GM23338 (cell line): ENCODE results near the gene GRK5. TPM values are rescaled to one million over a fixed set of nuclear protein-coding genes. Genes with fewer than 3 reads are reported as not detected.

Experiments
- ATAC-seq: fragments of 200-7000 bp; cut with Tn5 transposase; 3 replicates; pipeline ENCODE4 v1.9.1; 2020
- DNase-seq: peaks from one replicate; pipeline ENCODE4 v3.0.0-alpha.2; 2015; ENCODE audit warnings: low spot score
- H2AFZ ChIP-seq: fragments of 200-600 bp; sonication (generic); 2 replicates; pipeline ENCODE4 v1.8.0; 2016; ENCODE audit warnings: antibody characterized with exemption, mild to moderate bottlenecking, moderate library complexity
- H3F3A ChIP-seq: fragments of 200-600 bp; sonication (generic); replicated peaks from 2 replicates; pipeline ENCODE4 v1.8.0; 2017; ENCODE audit warnings: antibody characterized with exemption, mixed run types, low read depth
- H3K27ac ChIP-seq: fragments of 200-600 bp; sonication (generic); 2 replicates; pipeline ENCODE4 v1.6.1; 2016; ENCODE audit warnings: low read depth
- H3K27me3 ChIP-seq: fragments of 200-600 bp; sonication (generic); 2 replicates; pipeline ENCODE4 v1.8.0; 2016; ENCODE audit warnings: mild to moderate bottlenecking, mixed run types, moderate library complexity; ENCODE audit not compliant: insufficient read depth
- H3K36me3 ChIP-seq: fragments of 200-600 bp; sonication (generic); 2 replicates; pipeline ENCODE4 v1.8.0; 2016; ENCODE audit warnings: mild to moderate bottlenecking; ENCODE audit not compliant: insufficient read depth
- H3K4me1 ChIP-seq: fragments of 200-600 bp; sonication (generic); 2 replicates; pipeline ENCODE4 v1.8.0; 2016; ENCODE audit warnings: mild to moderate bottlenecking, moderate library complexity; ENCODE audit not compliant: insufficient read depth
- H3K4me2 ChIP-seq: fragments of 200-600 bp; sonication (generic); 2 replicates; pipeline ENCODE4 v1.7.1; 2017; ENCODE audit warnings: mixed run types
- H3K4me3 ChIP-seq: fragments of 200-600 bp; sonication (generic); 2 replicates; pipeline ENCODE4 v1.6.1; 2016; ENCODE audit warnings: mixed run types
- H3K79me2 ChIP-seq: fragments of 200-600 bp; sonication (generic); replicated peaks from 2 replicates; pipeline ENCODE4 v1.8.0; 2017; ENCODE audit warnings: mild to moderate bottlenecking; ENCODE audit not compliant: insufficient read depth
- H3K9me2 ChIP-seq: fragments of 200-600 bp; sonication (generic); 2 replicates; pipeline ENCODE4 v1.8.0; 2017; ENCODE audit not compliant: insufficient read depth
- H4K20me1 ChIP-seq: fragments of 200-600 bp; sonication (generic); replicated peaks from 2 replicates; pipeline ENCODE4 v1.8.0; 2017; ENCODE audit warnings: mild to moderate bottlenecking; ENCODE audit not compliant: insufficient read depth
- H3K27ac Mint-ChIP-seq: 2 replicates; pipeline ENCODE4 v1.8.0; 2020; ENCODE audit warnings: inconsistent platforms, mild to moderate bottlenecking, moderate library complexity, mixed read lengths
- H3K27me3 Mint-ChIP-seq: 3 replicates; pipeline ENCODE4 v1.8.0; 2022; ENCODE audit warnings: low read depth, mild to moderate bottlenecking, moderate library complexity, mixed read lengths, inconsistent platforms; ENCODE audit not compliant: insufficient read depth, poor library complexity
- H3K36me3 Mint-ChIP-seq: 3 replicates; pipeline ENCODE4 v1.8.0; 2021; ENCODE audit warnings: low read depth, mild to moderate bottlenecking, inconsistent platforms, moderate library complexity, mixed read lengths
- H3K4me1 Mint-ChIP-seq: 3 replicates; pipeline ENCODE4 v1.8.0; 2020; ENCODE audit warnings: mild to moderate bottlenecking, inconsistent platforms, mixed read lengths
- H3K4me3 Mint-ChIP-seq: 3 replicates; pipeline ENCODE4 v1.8.0; 2021; ENCODE audit warnings: moderate library complexity, mild to moderate bottlenecking, inconsistent platforms, mixed read lengths
- H3K9me3 Mint-ChIP-seq: 3 replicates; pipeline ENCODE4 v1.8.0; 2020; ENCODE audit warnings: moderate library complexity, mild to moderate bottlenecking, inconsistent platforms, mixed read lengths
- CREB1 ChIP-seq: fragments of 250-450 bp; sonication (Bioruptor Pico); IDR thresholded peaks from 2 replicates; pipeline ENCODE4 v1.5.0; 2020; ENCODE audit warnings: low read depth, mild to moderate bottlenecking, moderate library complexity
- EZH2 ChIP-seq: fragments of 200-600 bp; sonication (generic); IDR thresholded peaks from one replicate; pipeline ENCODE4 v1.8.0; 2017; ENCODE audit warnings: antibody characterized with exemption, mild to moderate bottlenecking, low read depth; ENCODE audit not compliant: unreplicated experiment
- EZH2phosphoT487 ChIP-seq: fragments of 200-600 bp; sonication (generic); IDR thresholded peaks from one replicate; pipeline ENCODE4 v1.8.1; 2018; ENCODE audit warnings: antibody characterized with exemption; ENCODE audit not compliant: unreplicated experiment
- JUNB ChIP-seq: IDR thresholded peaks from one replicate; pipeline ENCODE4 v1.6.1; 2016; ENCODE audit warnings: antibody characterized with exemption; ENCODE audit not compliant: unreplicated experiment
- POLR2AphosphoS5 ChIP-seq: IDR thresholded peaks from 2 replicates; pipeline ENCODE4 v1.6.1; 2016; ENCODE audit warnings: antibody characterized with exemption, low read depth
- STAT1 ChIP-seq: IDR thresholded peaks from one replicate; pipeline ENCODE4 v1.6.1; 2016; ENCODE audit warnings: antibody characterized with exemption; ENCODE audit not compliant: unreplicated experiment
- ZNF114 ChIP-seq: fragments of 250-450 bp; sonication (Bioruptor Pico); IDR thresholded peaks from 2 replicates; pipeline ENCODE4 v1.5.0; 2020; ENCODE audit warnings: mild to moderate bottlenecking, moderate library complexity
- ZNF331 ChIP-seq: fragments of 250-450 bp; sonication (Bioruptor Pico); IDR thresholded peaks from 2 replicates; pipeline ENCODE4 v1.5.0; 2020; ENCODE audit warnings: low read depth, mild to moderate bottlenecking, moderate library complexity
- polyA plus RNA-seq: library from polyadenylated mRNA; unstranded; fragments of >200 nt; fragmentation: Nextera tagmentation; extraction: Ambion mirVana; gene quantifications from 2 replicates; pipeline ENCODE4 v1.2.1, GENCODE V29; 2016
- total RNA-seq: library from RNA; depleted of rRNA; stranded (reverse); fragments of >200 nt; shearing (Covaris generic); gene quantifications from 2 replicates; pipeline ENCODE4 v1.2.3, GENCODE V29; 2014
- TF ChIP-seq, protein P1 (sequence below), 2 experiments: fragments of 200-600 bp in 1 of 2; sonication (generic) in 1 of 2; conservative IDR thresholded peaks; 2 replicates each; pipeline versions ENCODE4 v1.5.1 to v1.6.1; 2016 to 2017; ENCODE audit warnings: antibody characterized with exemption in 2 of 2, low read depth in 2 of 2, mild to moderate bottlenecking in 2 of 2, moderate library complexity in 1 of 2
- TF ChIP-seq, protein P2 (sequence below): fragments of 250-450 bp; sonication (Bioruptor Pico); IDR thresholded peaks from 2 replicates; pipeline ENCODE4 v1.5.0; 2020; ENCODE audit warnings: mild to moderate bottlenecking, moderate library complexity
- TF ChIP-seq, protein P3 (sequence below): IDR thresholded peaks from 2 replicates; pipeline ENCODE4 v1.6.1; 2016; ENCODE audit warnings: antibody characterized with exemption

Gene GRK5
- total and polyA plus RNA-seq, 2 experiments from 2014 or later: 0.53 to 2.0 TPM

DNA sequence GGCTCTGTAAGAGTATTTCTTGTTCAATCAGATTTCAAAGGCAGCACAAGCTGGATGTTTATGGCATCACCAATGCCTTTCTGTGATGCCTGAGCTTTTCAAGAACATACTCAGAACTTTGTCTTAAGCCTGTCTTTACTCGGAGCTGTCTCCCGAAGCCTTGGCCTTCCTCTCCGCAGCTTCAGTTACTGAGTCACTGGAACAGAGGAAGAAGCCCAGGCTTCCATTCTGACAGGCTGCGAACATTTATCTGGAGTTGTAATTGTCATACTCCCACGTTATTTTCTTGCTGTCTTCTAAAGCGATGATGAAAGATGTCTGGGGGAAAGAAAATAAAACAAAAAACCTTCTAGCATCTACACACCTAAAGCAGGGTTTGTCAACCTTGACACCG, 43.9 kb downstream of the GRK5 start:
- no peaks in the 10 kb centered on the region for H3K36me3 Mint-ChIP-seq
- TF ChIP-seq EZH2phosphoT487 (no peak), CREB1 (CRISPR knock-in tag) (no peak)
- DNase-seq: no peak
- Histone ChIP-seq H2AFZ (no peak overlapping the region), H4K20me1 (no peaks in the 10 kb centered on the region; the same call in 1 of the 2 replicates), H3K9me2 (no peaks in the 10 kb centered on the region), H3K4me1 (peaks cover 7% of the 10 kb centered on the region), H3K4me3 (no peak overlapping the region), H3K36me3 (no peaks in the 10 kb centered on the region), H3K27me3 (peaks cover 7% of the 10 kb centered on the region; the same call in 1 of the 2 replicates), H3K79me2 (no peaks in the 10 kb centered on the region), H3K4me2 (0 out of 2 replicates have a peak overlapping the region, but pooled peaks have one; percentile 13), H3K27ac (no peak overlapping the region), H3F3A (peaks cover 4% of the 10 kb centered on the region; the same call in 1 of the 2 replicates)
- peaks cover 24% of the 10 kb centered on the region for H3K27me3 Mint-ChIP-seq
- no peak overlapping the region for H3K4me3 Mint-ChIP-seq
- no peak overlapping the region for H3K27ac Mint-ChIP-seq
- ATAC-seq: no peak
- H3K9me3 Mint-ChIP-seq: no peaks in the 10 kb centered on the region
- peaks cover 36% of the 10 kb centered on the region for H3K4me1 Mint-ChIP-seq

DNA sequence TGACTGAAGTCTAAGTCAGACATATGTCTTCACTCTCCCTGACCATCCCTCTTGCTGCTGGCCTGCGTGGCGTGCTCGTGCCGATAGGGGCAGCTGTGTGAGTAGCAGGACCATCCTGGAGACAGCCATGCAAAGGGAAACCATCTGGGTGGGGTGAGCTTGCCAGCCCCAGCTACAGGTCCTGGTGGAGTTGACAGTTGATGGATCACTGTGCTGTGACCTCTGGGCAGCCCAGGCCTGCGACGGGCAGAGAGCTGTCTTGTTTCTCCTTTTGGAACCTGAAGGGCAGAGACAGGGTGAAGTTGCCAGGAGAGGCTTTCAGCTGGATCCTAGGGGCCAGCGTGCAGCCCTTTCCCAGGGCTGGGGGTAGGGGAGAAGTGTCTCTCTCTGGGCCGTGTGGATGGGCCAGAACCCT, 44.7 kb downstream of the GRK5 start:
- H3K4me3 Mint-ChIP-seq: no peak overlapping the region
- Histone ChIP-seq H3K27ac (no peak overlapping the region), H3K9me2 (no peaks in the 10 kb centered on the region), H3K79me2 (no peaks in the 10 kb centered on the region), H3F3A (peaks cover 4% of the 10 kb centered on the region; the same call in 1 of the 2 replicates), H3K4me2 (no peak overlapping the region), H3K4me3 (no peak overlapping the region), H3K27me3 (peaks cover 7% of the 10 kb centered on the region; the same call in 1 of the 2 replicates), H4K20me1 (no peaks in the 10 kb centered on the region; the same call in 1 of the 2 replicates), H3K36me3 (no peaks in the 10 kb centered on the region), H3K4me1 (peaks cover 7% of the 10 kb centered on the region), H2AFZ (no peak overlapping the region)
- H3K27me3 Mint-ChIP-seq: peaks cover 24% of the 10 kb centered on the region
- ATAC-seq (no peak), DNase-seq (no peak)
- peaks cover 34% of the 10 kb centered on the region for H3K4me1 Mint-ChIP-seq
- H3K36me3 Mint-ChIP-seq: no peaks in the 10 kb centered on the region
- H3K27ac Mint-ChIP-seq: no peak overlapping the region
- H3K9me3 Mint-ChIP-seq: peaks cover 4% of the 10 kb centered on the region; the same call in 2 of the 3 replicates
- TF ChIP-seq CREB1 (CRISPR knock-in tag) (no peak), STAT1 (no peak), EZH2phosphoT487 (no peak), ZNF331 (no peak), JUNB (no peak), POLR2AphosphoS5 (no peak), EZH2 (no peak), ZNF114 (CRISPR knock-in tag) (no peak)
- TF ChIP-seq, protein P1, sequence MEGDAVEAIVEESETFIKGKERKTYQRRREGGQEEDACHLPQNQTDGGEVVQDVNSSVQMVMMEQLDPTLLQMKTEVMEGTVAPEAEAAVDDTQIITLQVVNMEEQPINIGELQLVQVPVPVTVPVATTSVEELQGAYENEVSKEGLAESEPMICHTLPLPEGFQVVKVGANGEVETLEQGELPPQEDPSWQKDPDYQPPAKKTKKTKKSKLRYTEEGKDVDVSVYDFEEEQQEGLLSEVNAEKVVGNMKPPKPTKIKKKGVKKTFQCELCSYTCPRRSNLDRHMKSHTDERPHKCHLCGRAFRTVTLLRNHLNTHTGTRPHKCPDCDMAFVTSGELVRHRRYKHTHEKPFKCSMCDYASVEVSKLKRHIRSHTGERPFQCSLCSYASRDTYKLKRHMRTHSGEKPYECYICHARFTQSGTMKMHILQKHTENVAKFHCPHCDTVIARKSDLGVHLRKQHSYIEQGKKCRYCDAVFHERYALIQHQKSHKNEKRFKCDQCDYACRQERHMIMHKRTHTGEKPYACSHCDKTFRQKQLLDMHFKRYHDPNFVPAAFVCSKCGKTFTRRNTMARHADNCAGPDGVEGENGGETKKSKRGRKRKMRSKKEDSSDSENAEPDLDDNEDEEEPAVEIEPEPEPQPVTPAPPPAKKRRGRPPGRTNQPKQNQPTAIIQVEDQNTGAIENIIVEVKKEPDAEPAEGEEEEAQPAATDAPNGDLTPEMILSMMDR (conservative IDR thresholded peaks at IDR 0.05; ENCODE audit: low read depth in 2 of 2): no peak
- TF ChIP-seq, protein P2, sequence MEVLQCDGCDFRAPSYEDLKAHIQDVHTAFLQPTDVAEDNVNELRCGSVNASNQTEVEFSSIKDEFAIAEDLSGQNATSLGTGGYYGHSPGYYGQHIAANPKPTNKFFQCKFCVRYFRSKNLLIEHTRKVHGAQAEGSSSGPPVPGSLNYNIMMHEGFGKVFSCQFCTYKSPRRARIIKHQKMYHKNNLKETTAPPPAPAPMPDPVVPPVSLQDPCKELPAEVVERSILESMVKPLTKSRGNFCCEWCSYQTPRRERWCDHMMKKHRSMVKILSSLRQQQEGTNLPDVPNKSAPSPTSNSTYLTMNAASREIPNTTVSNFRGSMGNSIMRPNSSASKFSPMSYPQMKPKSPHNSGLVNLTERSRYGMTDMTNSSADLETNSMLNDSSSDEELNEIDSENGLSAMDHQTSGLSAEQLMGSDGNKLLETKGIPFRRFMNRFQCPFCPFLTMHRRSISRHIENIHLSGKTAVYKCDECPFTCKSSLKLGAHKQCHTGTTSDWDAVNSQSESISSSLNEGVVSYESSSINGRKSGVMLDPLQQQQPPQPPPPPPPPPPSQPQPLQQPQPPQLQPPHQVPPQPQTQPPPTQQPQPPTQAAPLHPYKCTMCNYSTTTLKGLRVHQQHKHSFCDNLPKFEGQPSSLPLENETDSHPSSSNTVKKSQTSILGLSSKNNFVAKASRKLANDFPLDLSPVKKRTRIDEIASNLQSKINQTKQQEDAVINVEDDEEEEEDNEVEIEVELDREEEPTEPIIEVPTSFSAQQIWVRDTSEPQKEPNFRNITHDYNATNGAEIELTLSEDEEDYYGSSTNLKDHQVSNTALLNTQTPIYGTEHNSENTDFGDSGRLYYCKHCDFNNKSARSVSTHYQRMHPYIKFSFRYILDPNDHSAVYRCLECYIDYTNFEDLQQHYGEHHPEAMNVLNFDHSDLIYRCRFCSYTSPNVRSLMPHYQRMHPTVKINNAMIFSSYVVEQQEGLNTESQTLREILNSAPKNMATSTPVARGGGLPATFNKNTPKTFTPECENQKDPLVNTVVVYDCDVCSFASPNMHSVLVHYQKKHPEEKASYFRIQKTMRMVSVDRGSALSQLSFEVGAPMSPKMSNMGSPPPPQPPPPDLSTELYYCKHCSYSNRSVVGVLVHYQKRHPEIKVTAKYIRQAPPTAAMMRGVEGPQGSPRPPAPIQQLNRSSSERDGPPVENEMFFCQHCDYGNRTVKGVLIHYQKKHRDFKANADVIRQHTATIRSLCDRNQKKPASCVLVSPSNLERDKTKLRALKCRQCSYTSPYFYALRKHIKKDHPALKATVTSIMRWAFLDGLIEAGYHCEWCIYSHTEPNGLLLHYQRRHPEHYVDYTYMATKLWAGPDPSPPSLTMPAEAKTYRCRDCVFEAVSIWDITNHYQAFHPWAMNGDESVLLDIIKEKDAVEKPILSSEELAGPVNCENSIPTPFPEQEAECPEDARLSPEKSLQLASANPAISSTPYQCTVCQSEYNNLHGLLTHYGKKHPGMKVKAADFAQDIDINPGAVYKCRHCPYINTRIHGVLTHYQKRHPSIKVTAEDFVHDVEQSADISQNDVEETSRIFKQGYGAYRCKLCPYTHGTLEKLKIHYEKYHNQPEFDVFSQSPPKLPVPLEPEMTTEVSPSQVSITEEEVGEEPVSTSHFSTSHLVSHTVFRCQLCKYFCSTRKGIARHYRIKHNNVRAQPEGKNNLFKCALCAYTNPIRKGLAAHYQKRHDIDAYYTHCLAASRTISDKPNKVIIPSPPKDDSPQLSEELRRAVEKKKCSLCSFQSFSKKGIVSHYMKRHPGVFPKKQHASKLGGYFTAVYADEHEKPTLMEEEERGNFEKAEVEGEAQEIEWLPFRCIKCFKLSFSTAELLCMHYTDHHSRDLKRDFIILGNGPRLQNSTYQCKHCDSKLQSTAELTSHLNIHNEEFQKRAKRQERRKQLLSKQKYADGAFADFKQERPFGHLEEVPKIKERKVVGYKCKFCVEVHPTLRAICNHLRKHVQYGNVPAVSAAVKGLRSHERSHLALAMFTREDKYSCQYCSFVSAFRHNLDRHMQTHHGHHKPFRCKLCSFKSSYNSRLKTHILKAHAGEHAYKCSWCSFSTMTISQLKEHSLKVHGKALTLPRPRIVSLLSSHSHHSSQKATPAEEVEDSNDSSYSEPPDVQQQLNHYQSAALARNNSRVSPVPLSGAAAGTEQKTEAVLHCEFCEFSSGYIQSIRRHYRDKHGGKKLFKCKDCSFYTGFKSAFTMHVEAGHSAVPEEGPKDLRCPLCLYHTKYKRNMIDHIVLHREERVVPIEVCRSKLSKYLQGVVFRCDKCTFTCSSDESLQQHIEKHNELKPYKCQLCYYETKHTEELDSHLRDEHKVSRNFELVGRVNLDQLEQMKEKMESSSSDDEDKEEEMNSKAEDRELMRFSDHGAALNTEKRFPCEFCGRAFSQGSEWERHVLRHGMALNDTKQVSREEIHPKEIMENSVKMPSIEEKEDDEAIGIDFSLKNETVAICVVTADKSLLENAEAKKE (CRISPR knock-in tag): no peak
- TF ChIP-seq, protein P3, sequence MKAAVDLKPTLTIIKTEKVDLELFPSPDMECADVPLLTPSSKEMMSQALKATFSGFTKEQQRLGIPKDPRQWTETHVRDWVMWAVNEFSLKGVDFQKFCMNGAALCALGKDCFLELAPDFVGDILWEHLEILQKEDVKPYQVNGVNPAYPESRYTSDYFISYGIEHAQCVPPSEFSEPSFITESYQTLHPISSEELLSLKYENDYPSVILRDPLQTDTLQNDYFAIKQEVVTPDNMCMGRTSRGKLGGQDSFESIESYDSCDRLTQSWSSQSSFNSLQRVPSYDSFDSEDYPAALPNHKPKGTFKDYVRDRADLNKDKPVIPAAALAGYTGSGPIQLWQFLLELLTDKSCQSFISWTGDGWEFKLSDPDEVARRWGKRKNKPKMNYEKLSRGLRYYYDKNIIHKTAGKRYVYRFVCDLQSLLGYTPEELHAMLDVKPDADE: no peak
